22Rv1 (cell line): Measurements from ENCODE around the gene GALC.

Experiments used
- ZFX ChIP-seq: fragments of 450-650 bp; IDR thresholded peaks from 2 replicates; pipeline ENCODE4 v1.6.1; 2017; ENCODE audit warnings: antibody characterized with exemption, borderline replicate concordance
- TF ChIP-seq, protein P1 (sequence below): fragments of 450-650 bp; IDR thresholded peaks from 2 replicates; pipeline ENCODE4 v1.5.1; 2017; ENCODE audit warnings: mild to moderate bottlenecking

DNA sequence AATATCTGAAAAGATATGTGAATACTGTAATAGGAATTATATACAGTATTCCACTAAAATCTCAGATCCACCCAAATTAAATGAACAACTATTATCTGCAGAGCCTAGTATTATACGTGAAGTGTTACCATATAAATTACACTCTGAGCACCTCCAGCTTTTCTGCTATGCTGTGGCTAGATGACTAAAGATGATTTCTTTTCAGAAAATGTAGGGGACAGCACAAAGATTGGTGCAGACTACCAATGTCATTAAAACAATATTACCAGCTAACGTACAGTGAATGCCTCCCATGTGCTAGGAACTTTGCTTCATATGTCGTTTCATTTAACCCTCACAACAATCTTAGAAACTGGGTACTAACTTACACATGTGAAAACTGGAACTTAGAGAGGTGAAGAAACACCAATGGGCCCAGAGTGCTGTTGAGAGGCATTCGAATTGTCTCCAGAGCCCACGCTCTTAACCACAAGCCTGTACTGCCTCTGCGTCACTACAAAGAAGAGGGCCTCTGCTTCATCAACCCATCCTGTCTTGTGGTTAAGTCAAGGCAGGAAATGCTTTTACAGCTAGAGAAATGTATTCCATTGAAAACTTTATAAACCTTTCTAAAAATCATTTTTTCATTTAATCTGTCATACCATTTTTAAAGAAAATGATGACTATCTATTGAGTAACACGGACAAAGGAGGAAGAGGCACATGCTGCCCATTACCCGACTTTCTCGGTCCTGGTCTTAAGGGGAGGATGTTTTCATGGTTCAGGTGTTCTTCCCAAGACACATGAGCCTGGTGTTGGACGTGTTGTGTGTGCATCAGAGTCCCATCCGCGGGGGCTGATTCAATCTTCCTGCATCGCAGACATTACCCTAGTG, 13.2 kb upstream of the GALC start:
- TF ChIP-seq, protein P1, sequence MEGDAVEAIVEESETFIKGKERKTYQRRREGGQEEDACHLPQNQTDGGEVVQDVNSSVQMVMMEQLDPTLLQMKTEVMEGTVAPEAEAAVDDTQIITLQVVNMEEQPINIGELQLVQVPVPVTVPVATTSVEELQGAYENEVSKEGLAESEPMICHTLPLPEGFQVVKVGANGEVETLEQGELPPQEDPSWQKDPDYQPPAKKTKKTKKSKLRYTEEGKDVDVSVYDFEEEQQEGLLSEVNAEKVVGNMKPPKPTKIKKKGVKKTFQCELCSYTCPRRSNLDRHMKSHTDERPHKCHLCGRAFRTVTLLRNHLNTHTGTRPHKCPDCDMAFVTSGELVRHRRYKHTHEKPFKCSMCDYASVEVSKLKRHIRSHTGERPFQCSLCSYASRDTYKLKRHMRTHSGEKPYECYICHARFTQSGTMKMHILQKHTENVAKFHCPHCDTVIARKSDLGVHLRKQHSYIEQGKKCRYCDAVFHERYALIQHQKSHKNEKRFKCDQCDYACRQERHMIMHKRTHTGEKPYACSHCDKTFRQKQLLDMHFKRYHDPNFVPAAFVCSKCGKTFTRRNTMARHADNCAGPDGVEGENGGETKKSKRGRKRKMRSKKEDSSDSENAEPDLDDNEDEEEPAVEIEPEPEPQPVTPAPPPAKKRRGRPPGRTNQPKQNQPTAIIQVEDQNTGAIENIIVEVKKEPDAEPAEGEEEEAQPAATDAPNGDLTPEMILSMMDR, result no peak
- TF ChIP-seq ZFX, result no peak
